Ovary (tissue), 3 donors: ENCODE data around the gene SMARCA4.

Source experiments
- CTCF ChIP-seq, 3 donors: fragments of 450-650 bp in 2 of 3; fragments of 200-600 bp in 1 of 3; IDR thresholded peaks; one replicate each; pipeline versions ENCODE4 v1.5.1 to v1.8.0; 2016 to 2022; ENCODE audit warnings: antibody characterized with exemption in 3 of 3, mild to moderate bottlenecking in 1 of 3
- EP300 ChIP-seq: sonication (generic); formaldehyde crosslinking; IDR thresholded peaks from one replicate; pipeline ENCODE4 v1.6.1; 2017; ENCODE audit warnings: antibody characterized with exemption
- POLR2A ChIP-seq: fragments of 450-650 bp; IDR thresholded peaks from one replicate; pipeline ENCODE4 v1.6.1; 2017; ENCODE audit warnings: antibody characterized with exemption, mild to moderate bottlenecking, moderate library complexity
- donor health status: DM: no; HTN: no; CAD: no.

DNA sequence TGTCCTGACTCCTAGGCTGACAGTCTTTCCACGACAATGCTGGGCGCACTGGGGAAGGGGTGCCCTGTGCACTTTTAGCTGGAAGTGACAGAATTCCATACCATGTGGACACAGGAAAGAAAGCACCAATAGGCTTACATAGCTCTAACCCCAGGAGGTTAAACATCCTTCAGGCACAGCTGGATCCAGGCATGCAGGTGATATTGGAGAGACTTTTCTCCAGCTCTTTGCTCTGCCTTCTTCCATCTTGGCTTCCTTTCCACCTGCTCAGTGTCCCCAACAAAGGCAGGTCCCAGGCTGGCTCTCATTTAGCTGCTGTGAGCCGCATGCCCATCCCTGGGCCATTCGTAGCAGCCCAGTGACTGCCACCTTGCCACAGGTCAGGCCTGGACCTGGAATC is 67.3 kb downstream of the SMARCA4 start:
- TF ChIP-seq CTCF (IDR thresholded peaks at IDR 0.05) (no peak), POLR2A (no peak), EP300 (no peak)
